Loucy (cell line): ENCODE measurements around the gene CD9.

Source experiments
- H2AFZ ChIP-seq: fragments of 200-600 bp; sonication (generic); 2 replicates; pipeline ENCODE4 v1.6.0; 2016; ENCODE audit warnings: antibody characterized with exemption, mild to moderate bottlenecking, low read length, moderate library complexity
- H3F3A ChIP-seq: fragments of 200-600 bp; 2 replicates; pipeline ENCODE4 v1.6.0; 2016; ENCODE audit warnings: antibody characterized with exemption, low read depth, mild to moderate bottlenecking
- H3K27me3 ChIP-seq: fragments of 200-600 bp; sonication (generic); 2 replicates; pipeline ENCODE4 v1.6.1; 2014; ENCODE audit warnings: low read length, mild to moderate bottlenecking; ENCODE audit not compliant: insufficient read depth, poor library complexity, severe bottlenecking
- H3K36me3 ChIP-seq: fragments of 200-600 bp; sonication (generic); 2 replicates; pipeline ENCODE4 v1.6.1; 2016; ENCODE audit warnings: low read length; ENCODE audit not compliant: insufficient read depth
- H3K4me1 ChIP-seq: fragments of 200-600 bp; sonication (generic); 2 replicates; pipeline ENCODE4 v1.5.1; 2014; ENCODE audit warnings: low read length, mild to moderate bottlenecking; ENCODE audit not compliant: insufficient read depth, poor library complexity, severe bottlenecking
- H3K4me2 ChIP-seq: fragments of 200-600 bp; sonication (generic); 2 replicates; pipeline ENCODE4 v1.6.0; 2014; ENCODE audit warnings: antibody characterized with exemption, low read length, low read depth, mild to moderate bottlenecking; ENCODE audit not compliant: poor library complexity, severe bottlenecking
- H3K4me3 ChIP-seq: fragments of 200-600 bp; sonication (generic); 2 replicates; pipeline ENCODE4 v1.5.1; 2014; ENCODE audit warnings: low read length, mild to moderate bottlenecking, mixed read lengths; ENCODE audit not compliant: poor library complexity, severe bottlenecking
- H3K79me2 ChIP-seq: fragments of 200-600 bp; sonication (generic); 2 replicates; pipeline ENCODE4 v1.6.1; 2014; ENCODE audit warnings: low read length; ENCODE audit not compliant: insufficient read depth
- H3K9ac ChIP-seq: fragments of 200-600 bp; sonication (generic); 2 replicates; pipeline ENCODE4 v1.6.0; 2014; ENCODE audit warnings: mild to moderate bottlenecking, low read depth, low read length, moderate library complexity; ENCODE audit not compliant: poor library complexity, severe bottlenecking
- H3K9me2 ChIP-seq: fragments of 200-600 bp; sonication (generic); replicated peaks from 2 replicates; pipeline ENCODE4 v1.6.1; 2016; ENCODE audit warnings: low read depth, low read length, mixed read lengths
- H3K9me3 ChIP-seq: fragments of 200-600 bp; sonication (generic); 2 replicates; pipeline ENCODE4 v1.6.1; 2014; ENCODE audit warnings: mild to moderate bottlenecking, antibody characterized with exemption, low read length, low read depth; ENCODE audit not compliant: insufficient read depth
- H4K20me1 ChIP-seq: fragments of 200-600 bp; sonication (generic); 2 replicates; pipeline ENCODE4 v1.6.0; 2014; ENCODE audit warnings: antibody characterized with exemption, low read length, mild to moderate bottlenecking; ENCODE audit not compliant: insufficient read depth, poor library complexity, severe bottlenecking
- EZH2phosphoT487 ChIP-seq: fragments of 200-600 bp; IDR thresholded peaks from 2 replicates; pipeline ENCODE4 v1.6.1; 2018; ENCODE audit warnings: antibody characterized with exemption, mild to moderate bottlenecking, moderate library complexity, borderline replicate concordance
- TF ChIP-seq, protein P1 (sequence below): fragments of 200-600 bp; sonication (generic); conservative IDR thresholded peaks from 2 replicates; pipeline ENCODE4 v1.5.1; 2014; ENCODE audit warnings: mild to moderate bottlenecking, antibody characterized with exemption, low read length

CD9 gene

DNA sequence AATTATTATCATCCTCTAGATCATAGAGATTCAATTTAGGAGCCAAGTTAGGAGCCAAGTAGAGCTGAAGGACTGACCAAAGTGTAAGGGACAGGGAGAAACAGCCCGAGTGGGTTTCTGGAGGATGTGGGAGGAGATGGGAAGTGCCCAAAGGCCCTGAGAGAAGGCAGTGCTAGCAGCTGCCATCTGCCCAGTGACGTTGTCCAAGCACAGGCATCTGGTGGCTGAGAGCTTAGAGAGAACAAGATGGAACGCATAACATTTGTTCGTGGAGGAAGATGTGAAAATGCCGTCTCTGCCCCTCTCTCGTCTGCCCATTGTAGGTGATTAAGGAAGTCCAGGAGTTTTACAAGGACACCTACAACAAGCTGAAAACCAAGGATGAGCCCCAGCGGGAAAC lies 34.7 kb downstream of the CD9 start:
- peaks cover 36% of the 10 kb centered on the region for H3K4me1 ChIP-seq
- no peaks in the 10 kb centered on the region for H3K27me3 ChIP-seq
- no peaks in the 10 kb centered on the region for H3K36me3 ChIP-seq
- no peaks in the 10 kb centered on the region for H4K20me1 ChIP-seq
- no peaks in the 10 kb centered on the region for H3F3A ChIP-seq
- no peaks in the 10 kb centered on the region for H3K79me2 ChIP-seq
- H3K9me3 ChIP-seq, result no peaks in the 10 kb centered on the region
- no peak overlapping the region for H3K4me2 ChIP-seq
- TF ChIP-seq EZH2phosphoT487, result no peak
- TF ChIP-seq, protein P1, sequence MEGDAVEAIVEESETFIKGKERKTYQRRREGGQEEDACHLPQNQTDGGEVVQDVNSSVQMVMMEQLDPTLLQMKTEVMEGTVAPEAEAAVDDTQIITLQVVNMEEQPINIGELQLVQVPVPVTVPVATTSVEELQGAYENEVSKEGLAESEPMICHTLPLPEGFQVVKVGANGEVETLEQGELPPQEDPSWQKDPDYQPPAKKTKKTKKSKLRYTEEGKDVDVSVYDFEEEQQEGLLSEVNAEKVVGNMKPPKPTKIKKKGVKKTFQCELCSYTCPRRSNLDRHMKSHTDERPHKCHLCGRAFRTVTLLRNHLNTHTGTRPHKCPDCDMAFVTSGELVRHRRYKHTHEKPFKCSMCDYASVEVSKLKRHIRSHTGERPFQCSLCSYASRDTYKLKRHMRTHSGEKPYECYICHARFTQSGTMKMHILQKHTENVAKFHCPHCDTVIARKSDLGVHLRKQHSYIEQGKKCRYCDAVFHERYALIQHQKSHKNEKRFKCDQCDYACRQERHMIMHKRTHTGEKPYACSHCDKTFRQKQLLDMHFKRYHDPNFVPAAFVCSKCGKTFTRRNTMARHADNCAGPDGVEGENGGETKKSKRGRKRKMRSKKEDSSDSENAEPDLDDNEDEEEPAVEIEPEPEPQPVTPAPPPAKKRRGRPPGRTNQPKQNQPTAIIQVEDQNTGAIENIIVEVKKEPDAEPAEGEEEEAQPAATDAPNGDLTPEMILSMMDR, result no peak
- no peak overlapping the region for H2AFZ ChIP-seq
- no peaks in the 10 kb centered on the region for H3K9me2 ChIP-seq
- H3K4me3 ChIP-seq, result no peak overlapping the region
- no peak overlapping the region for H3K9ac ChIP-seq

DNA sequence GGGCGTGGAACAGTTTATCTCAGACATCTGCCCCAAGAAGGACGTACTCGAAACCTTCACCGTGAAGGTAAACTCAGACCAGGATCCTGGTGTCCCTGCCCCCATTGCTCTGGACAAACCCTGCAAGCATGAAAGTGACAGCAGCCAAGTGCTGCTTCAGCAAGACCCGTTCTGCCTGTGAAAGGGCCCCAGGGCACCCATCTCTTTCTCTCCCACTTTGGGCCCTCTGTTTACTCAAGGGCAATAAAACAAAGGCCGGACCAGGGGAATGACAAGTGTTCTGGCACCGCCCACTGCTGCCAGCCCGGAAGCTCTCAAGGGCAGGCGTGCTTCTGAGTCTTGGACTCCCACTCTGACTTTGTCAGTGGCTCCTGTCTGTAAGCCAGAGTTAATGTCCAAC lies 35.3 kb downstream of the CD9 start:
- Histone ChIP-seq H4K20me1 (no peaks in the 10 kb centered on the region), H3K9ac (no peak overlapping the region), H3K9me3 (no peaks in the 10 kb centered on the region), H3K4me1 (peaks cover 30% of the 10 kb centered on the region), H3K36me3 (no peaks in the 10 kb centered on the region), H3F3A (no peaks in the 10 kb centered on the region), H3K4me3 (no peak overlapping the region), H2AFZ (no peak overlapping the region), H3K79me2 (no peaks in the 10 kb centered on the region), H3K4me2 (no peak overlapping the region), H3K9me2 (no peaks in the 10 kb centered on the region), H3K27me3 (no peaks in the 10 kb centered on the region)
- TF ChIP-seq EZH2phosphoT487, result no peak
- TF ChIP-seq, protein P1, result no peak

GRCh38 chr12:6235906-6236640 lies 35.9 kb downstream of the CD9 start:
- Histone ChIP-seq H3K4me2 (no peak overlapping the region), H3K4me3 (no peak overlapping the region), H3K27me3 (no peaks in the 10 kb centered on the region), H3K79me2 (no peaks in the 10 kb centered on the region), H2AFZ (no peak overlapping the region), H3K9me3 (no peaks in the 10 kb centered on the region), H4K20me1 (no peaks in the 10 kb centered on the region), H3K36me3 (no peaks in the 10 kb centered on the region), H3K9ac (no peak overlapping the region), H3K4me1 (peaks cover 28% of the 10 kb centered on the region), H3F3A (no peaks in the 10 kb centered on the region), H3K9me2 (no peaks in the 10 kb centered on the region)
- TF ChIP-seq EZH2phosphoT487, result no peak
- TF ChIP-seq, protein P1, result no peak
